Hepatocyte (in vitro differentiated cells): ENCODE data around the gene IL15.

Source experiments
- CTCF ChIP-seq: fragments of 200-600 bp; sonication (generic); IDR thresholded peaks from 2 replicates; pipeline ENCODE4 v1.5.1; 2016; ENCODE audit warnings: antibody characterized with exemption, mild to moderate bottlenecking; ENCODE audit not compliant: poor library complexity
- EZH2 ChIP-seq: fragments of 200-600 bp; sonication (generic); IDR thresholded peaks from 2 replicates; pipeline ENCODE4 v1.6.1; 2016; ENCODE audit warnings: antibody characterized with exemption, mild to moderate bottlenecking, borderline replicate concordance

- TF ChIP-seq EZH2 (no peak), CTCF (no peak)
Observed at GRCh38 chr4:141647966-141648365, 11.6 kb downstream of the IL15 start.
